ENCODE measurements around the gene VAX1.
"Not testable (repeated sequence)": the region's sequence is repeated elsewhere in the genome, so short reads cannot be mapped to it uniquely, and the experiment has no call there.

VAX1 gene

DNA sequence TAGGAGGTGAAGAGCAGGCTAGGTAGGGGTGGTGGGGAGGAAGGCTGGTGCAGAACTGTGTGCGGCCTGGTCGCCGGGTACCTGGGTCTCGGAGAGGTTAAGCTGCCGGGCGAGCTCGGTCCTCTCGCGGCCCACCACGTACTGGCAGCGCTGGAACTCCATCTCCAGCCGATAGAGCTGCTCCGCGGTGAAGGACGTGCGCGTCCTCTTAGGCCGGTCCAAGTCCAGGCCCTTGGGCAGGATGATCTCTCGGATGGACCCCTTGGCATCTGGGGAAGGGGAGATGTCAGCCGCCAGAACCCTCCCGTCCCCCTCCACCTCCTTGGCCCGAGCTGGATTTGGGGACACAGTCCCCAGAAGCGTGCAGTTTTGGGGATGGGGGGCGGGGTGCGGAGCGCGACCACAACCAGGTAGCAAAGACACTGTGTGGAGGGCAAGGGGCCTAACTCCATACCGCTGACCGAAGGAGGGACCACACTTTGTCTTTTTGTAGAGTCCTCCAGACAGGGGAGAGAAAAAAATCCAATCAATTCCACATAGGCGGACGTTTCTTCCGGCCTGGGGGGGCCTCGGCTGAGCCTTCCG is 1.6 kb downstream of the VAX1 start:
- in situ Hi-C loops (cut with MboI; ENCODE audit: low sequenced_read_pairs) = no loop called here

DNA sequence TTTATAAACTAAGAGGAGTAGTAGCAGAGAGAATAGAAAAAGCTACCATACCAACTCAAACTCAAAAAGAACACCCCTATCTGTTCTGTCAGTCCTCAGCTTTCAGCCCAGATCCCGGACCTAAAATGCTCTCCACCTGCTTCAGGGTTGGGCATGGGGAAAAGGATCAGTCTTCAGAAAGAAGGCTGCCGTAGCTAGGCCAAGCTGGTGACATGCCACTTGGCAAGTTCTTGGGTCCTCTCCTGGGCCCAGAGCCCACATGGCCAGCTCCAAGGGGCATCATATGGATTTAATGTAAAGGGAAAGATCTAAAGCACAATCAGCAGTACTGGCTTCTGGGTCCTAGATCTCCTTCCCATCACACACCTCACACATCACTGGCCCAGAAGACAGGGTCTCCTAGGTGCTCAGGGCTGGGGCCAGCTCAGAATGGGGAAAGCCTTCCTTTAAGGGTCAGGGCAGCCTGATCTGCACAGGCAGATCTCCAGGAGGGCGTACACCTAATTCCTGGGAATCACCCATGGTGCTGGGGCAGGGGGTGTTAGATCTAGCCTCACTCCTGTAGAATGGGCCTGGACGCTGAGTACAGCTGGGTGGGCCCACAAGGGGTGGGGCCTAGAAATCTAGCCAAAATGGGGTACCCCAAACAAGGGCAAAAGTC is 2.5 kb downstream of the VAX1 start:
- in situ Hi-C loops (cut with MboI; ENCODE audit: low sequenced_read_pairs) = no loop called here

DNA sequence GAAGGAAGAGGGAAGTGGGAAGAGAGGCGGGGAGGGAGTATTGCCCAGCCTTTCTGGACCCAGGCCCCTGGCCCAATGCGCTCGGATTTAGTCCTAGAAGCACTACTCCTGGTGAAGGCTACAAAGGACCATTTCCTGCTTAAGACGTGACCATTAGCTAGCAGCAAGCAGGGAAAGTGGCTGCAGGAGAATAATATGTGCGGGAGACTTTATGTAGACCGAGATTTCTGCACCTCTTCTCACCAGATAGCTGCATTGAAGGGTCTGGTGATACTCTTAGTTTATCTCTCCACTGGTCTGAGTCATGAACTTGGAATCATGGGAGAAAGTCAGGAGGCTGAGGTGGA is 3.1 kb downstream of the VAX1 start:
- in situ Hi-C loops (cut with MboI; ENCODE audit: low sequenced_read_pairs) = no loop called here

DNA sequence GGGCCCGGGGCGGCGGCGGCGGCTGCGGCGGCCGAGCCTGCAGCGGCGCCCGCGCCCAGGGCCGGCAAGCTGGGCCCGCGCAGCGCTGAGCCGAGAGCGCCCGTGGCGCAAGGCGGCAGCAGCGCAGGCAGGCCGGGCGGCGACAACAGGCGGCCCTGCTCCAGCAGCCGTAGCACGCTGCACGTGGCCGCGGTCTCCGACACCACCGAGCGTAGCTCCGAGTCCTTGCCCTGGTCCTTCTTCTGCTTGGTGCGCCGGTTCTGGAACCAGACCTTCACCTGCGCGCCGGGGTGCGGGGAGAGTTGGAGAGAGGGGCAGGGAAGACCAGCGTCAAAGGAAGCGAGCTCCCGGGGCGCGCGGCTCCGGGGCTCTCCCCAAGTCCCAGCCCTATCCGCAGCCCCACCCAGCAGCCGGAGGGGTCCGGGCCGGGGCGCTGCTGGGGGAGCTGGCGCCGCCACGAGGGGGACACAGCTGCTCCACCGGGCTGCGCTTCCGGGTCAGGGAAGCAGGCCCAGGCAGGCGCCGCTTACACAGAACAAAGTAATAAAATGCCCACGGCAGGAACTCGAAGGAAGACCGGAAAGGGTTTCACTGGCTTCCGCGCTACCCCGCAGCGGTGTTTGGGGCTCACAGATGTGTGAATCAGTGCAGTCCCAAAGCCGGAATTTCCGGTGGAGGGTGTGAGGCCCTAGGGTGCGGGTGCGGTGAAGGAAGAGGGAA is 3.6 kb downstream of the VAX1 start:
- in situ Hi-C loops (cut with MboI; ENCODE audit: low sequenced_read_pairs) = no loop called here

DNA sequence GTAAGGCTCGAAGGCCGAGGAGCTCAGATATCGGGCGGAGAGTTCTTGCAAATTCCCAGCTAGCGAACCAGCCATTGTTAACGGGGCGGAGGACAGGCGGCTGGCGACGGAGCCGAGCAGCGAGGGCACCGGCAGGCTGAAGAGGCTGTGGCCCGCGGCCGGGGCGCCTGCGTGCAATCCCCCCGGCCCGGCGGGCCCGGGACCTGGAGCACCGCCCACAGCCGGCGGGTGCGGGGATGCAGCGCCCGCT is 4.1 kb downstream of the VAX1 start:
- in situ Hi-C loops (cut with MboI; ENCODE audit: low sequenced_read_pairs) = no loop called here

DNA sequence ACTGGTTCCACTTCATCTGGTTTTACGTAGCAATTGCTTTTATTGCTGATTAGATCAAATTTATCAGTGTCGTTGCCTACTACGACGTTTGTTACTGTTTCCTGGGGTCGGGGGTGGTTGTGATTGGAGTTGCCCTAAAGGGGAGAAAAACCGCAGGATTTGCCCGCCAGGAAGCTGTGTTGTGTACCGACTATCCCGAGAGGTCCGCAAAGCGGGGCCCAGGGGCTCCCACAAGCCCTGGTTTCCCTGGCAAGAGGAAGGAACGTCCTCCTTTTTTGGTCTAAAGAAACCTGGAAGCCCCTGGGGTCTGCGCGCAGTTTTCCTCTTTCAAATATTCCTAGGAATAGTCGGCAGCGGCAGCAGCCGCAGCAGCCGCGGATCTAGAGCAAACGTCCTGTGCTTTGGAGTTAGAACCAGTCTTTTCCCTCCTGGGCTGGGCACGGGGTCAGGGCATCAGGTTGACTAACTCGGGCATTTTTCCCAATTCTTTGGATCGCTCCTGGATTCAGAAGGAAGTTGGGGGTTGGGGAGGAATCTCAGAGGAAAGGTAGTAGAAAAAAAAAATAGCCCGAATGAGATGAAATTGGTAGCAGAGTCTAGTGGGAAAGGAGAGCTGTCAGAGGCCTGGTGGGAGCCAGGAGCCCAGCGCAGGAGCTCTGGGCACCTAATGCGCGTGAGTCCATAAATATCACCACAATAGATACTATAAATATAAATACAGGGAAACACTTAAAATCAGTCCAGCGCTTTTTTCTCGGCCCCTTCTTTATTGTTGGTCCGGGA is 4.6 kb downstream of the VAX1 start:
- in situ Hi-C loops (cut with MboI; ENCODE audit: low sequenced_read_pairs) = no loop called here

DNA sequence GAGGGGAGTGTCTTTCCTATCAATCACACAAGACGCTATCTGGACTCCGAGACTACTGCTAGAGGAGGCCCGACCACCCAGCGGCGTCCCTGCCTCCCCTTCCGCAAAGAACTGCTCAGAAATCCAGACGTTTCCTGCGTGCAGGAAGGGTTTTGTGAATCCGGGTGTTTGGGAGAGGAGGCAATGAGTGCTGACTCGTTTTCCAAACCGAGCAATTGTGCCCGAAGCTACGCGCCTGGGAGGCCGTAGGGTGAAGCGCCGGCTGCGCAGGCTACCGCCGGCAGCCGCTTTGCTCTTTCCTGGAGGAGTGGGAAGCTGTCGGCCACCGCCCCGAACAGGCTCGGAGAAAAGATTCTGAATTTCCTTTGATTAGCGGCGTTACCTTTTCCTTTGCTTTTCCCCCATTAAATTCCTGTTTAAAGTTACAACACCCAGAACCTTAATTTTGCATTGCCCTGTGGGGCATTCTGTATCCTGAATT is 5.3 kb downstream of the VAX1 start:
- in situ Hi-C loops (cut with MboI; ENCODE audit: low sequenced_read_pairs) = no loop called here

DNA sequence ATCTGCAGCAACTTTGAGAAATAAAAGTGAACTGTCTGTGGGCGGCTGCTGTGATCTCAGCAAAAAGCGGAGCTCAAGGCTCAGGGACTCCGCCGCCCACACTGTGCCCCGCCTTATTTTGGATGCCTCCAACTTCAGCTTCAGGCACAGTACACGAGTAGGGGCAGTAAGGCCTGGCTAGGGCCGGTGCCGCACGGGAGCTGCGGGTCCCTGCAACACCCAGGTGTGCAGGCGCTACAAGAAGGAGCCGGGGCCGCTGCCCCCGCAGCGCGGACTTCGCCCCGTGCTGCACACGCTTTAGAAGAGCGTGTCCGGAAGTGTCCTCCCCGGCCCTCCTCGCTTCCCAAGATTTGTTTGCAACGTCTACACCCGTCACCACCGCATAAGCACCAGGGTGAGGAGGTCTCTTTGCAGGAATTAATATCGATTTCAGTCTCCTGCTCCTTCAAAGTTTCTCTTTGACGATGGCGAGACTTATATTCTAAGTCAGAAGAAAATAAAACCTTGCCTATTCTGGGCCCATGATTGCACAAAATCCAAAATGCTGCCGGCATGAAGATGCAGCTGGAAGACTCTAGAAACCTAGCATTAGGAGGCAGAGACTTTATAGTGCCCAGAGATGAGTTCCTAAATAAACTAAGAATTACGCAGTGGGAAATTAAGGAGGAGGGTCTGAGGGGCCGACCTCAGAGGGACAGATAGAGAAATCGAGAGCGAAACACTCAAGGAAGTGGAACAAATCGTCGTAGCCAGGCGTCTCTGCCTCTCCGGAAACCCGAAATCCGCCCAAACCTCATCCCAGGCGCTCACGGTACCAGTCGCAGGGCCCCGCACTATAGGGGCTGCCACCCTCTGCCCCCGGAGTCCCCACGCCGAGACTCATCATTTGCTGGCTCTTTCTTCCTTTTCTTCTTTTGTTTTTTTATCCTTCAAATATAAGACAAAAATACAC is 6.4 kb downstream of the VAX1 start:
- in situ Hi-C loops (cut with MboI; ENCODE audit: low sequenced_read_pairs) = no loop called here

DNA sequence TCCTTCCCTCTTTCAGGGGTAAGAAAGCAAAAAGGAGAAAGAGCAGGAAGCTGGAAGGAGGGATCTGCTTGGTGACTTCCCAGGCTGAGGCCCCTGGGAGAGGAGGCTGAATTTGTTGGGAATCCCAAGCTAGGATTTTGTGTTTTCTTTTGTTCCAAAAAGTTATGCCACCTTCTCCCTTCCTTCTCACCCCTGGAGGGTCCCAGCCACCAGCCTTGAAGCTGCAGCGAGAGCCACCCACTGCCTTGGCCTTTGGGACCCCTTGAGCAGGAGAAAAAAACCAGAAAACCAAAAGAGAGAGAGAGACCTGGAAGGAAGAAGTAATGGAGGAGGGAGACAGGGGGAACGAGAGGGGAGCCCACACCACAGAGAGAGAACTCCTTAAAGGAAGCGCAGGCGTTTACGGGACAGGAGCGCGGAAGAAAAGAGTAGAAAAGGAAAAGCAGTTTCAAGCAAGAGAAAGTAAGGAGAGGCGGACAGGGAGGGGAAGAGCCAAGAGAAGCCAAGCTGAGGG is 7.2 kb downstream of the VAX1 start:
- in situ Hi-C loops (cut with MboI; ENCODE audit: low sequenced_read_pairs) = no loop called here

DNA sequence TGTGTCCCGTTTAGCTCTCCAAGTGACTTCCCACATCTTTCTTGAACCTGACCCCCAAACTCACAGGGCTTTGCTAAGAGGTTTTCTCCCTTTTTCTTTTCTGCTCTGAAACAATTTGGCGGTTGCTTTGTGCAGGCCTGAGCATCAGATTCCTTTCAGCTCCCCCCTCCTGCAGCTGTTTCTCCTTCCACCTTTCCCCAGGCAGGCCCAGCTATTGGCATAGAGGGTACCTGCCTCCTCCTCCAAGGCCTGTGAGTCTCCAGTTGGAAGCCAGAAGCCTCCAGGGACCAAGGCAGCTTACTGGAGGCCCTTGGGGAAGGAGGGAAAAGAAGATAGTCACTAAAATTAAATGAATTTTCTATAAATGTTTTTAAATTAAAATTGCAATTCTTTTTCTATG is 7.7 kb downstream of the VAX1 start:
- in situ Hi-C loops (cut with MboI; ENCODE audit: low sequenced_read_pairs) = no loop called here

DNA sequence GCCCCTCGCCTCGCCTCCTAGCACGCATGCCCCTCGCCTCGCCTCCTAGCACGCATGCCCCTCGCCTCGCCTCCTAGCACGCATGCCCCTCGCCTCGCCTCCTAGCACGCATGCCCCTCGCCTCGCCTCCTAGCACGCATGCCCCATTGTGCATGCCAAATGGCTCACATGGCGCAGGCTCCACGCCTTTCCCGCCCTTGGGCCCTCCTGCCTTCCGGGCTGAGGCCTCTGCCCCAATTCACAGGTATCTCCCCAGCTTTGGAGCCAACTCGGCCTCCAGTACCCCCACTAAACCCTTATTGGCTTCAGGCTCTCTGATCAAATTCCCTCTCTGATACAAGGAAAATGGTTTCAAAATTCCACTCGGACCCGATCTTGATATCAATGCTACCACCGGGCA is 11.4 kb downstream of the VAX1 start:
- in situ Hi-C loops (cut with MboI; ENCODE audit: low sequenced_read_pairs) = not testable (repeated sequence)

DNA sequence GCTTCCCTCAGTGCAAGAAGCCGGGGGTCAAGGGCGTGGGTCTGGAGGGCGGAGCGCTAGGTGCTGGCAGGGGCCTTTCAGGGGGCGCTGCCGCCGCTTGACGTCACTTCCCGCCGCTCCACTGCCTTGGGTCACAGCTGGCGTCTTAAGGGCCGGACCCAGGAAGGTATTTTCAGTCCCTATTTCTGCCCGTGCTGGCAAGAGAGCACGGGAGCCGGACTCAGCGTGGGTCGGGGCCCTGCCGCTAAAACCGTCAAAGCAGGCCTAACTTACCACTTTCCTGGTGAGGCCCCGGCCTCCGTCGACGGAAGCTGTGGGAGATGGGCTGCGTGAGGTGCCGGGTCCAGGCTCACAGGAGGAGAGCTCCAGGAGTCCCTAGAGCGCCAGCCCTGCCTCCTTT is 12.0 kb downstream of the VAX1 start:
- in situ Hi-C loops (cut with MboI; ENCODE audit: low sequenced_read_pairs) = no loop called here

DNA sequence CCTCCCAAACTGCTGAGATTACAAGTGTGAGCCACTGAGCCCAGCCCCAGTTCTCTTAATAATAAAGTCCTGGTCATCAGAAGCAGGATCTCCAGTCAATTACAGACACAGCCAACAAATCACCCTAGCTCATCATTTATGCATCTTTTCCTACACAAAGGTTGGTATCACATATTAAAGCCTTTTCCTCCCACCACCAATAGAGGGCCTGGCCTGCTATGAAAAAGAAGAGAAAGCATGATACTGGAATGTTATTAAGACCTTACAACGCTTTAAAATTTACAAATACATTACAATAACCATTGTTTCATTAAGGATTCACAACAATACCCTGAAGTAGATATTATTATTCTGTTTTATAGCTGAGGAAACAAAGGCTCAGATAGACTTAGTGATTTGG is 25.9 kb downstream of the VAX1 start:
- in situ Hi-C loops (cut with MboI; ENCODE audit: low sequenced_read_pairs) = no loop called here

DNA sequence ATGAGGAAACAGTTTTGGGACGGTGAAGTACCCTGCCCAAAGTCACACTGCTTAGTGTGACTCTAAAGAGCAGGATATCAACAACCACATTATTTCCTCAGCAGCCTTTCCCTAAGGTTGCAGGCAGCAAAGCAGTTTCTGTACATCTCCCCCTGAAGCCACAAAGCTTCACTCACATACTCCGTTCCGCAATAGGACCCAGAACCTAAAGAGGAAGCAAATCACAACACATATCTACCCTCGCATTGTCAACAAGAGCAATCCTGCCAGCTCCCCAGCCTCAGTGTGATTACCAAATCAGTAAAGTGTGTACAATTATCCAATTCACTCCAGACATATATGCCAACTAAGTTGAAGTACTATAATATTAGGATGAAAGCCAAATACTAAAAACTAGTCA is 30.8 kb downstream of the VAX1 start:
- in situ Hi-C loops (cut with MboI; ENCODE audit: low sequenced_read_pairs) = no loop called here

DNA sequence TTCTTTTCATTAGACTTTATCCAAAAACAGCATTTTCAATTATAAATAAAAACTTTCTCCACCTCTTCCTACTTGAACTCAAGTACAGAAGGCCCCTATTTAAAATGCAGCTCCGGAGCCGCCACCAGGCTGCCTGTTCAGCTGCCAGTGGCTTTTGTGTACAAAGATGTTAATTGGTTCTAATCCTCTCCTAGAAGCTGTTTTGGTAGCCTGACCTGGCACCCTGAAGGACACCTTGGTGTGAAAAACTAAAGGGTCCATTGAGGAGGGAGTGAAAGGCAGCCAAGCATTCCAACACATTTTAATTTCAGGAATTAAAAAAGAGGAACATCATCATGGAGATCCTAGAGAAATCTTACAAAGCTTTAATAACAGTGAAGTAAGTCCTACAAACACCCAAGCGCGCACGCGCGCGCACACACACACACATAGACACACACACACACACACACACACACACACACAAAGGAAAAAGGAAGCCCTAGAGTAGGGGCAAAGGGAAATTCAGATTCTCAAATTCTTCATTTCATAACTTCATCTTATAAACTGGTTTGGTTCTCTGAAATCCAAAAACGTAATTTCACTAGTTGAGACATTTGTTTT is 41.4 kb downstream of the VAX1 start:
- in situ Hi-C loops (cut with MboI; ENCODE audit: low sequenced_read_pairs) = no loop called here

DNA sequence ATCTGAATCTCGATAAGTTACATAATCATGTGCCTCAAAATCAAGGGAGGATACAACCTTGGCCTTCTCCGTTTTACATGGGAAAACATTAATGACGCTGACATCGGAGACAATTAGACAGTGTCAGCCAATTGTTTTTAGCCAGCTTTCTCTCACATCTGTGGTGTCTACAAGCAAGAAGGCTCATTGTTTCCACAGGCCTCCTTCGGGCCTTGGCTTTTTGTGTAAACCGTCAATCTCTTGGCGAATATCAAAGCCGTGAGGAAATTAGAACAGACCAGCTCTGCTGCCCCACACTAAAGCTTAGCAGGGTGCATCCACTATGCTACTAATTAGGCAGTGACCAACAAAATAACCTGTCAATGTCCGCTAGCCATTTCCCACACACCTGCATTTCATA is 43.2 kb downstream of the VAX1 start:
- in situ Hi-C loops (cut with MboI; ENCODE audit: low sequenced_read_pairs) = no loop called here

DNA sequence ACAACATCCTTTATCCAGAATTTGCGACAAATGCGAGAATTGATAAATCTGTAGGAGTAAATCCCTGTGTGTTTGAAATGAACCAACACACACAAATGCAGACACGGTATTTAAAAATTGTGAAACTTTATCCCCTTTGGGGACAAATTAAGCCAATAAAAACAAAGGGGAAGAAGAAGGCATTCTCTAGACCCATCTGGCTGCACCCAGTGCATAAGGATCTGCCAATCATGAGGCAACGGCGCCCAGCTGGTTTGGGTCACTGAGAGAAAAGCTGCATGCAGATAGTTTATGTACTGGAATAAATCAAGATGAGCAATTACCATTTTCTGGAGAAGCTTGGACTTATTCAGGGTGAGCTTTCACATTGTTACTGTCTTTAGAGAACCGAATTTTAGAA is 45.7 kb downstream of the VAX1 start:
- in situ Hi-C loops (cut with MboI; ENCODE audit: low sequenced_read_pairs) = no loop called here

DNA sequence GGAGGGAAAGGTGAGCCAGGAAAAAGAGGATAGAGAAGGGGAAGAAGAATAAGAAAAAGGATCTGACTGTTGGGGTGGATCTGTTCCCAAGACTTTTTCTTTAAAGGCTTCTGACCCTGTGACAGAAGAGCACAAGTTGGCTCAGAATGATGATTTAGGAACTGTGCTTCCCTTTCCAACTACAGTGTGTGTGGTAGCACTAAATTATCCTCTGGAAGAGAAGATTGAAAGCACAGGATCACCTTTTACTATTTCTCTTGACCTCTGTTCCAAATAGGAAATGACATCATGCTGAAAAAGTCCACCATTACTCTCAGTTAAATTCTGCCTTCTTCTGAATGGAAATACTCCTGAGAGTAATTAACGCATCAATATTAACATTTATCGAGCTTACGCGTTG is 47.2 kb downstream of the VAX1 start:
- in situ Hi-C loops (cut with MboI; ENCODE audit: low sequenced_read_pairs) = no loop called here

DNA sequence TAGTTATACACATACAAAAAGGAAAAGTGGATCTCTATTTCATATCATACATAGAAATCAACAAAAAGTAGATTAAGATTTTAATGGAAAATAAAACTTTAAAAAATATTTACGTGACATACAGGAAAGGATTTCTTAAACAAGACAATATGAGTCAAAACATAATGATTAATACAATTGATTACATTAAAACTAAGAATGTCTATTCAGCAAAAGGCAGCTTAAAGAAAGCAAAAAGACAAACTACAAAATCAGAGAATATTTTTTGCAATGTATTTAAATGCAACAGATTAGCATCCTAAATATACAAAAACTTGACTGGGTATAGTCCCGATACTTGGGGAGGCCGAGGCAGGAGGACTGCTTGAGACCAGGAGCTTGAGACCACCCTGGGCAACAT is 50.5 kb downstream of the VAX1 start:
- in situ Hi-C loops (cut with MboI; ENCODE audit: low sequenced_read_pairs) = no loop called here

DNA sequence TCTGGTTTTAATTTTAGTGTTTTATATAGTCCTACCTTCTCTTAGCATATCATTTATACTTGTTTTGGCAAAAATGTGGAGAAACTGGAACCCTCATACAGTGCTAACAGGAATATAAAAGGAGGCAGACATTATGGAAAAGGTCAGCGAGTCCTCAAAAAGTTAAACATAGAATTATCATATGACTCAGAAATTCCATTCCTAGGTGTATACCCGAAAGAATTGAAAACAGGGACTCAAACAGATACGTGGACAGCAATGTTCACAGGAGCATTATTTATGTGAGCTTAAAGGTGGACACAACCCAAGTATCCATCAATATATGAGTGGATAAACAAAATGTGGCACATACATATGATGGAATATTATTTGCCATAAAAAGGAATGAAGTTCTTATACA is 51.5 kb downstream of the VAX1 start:
- in situ Hi-C loops (cut with MboI; ENCODE audit: low sequenced_read_pairs) = no loop called here
